Activated B cell treated with CpG ODN at 0.5 μM for 24 hours (primary cell): ENCODE results near the gene IGFALS. TPM values are rescaled to one million over a fixed set of nuclear protein-coding genes. Genes with fewer than 3 reads are reported as not detected.

Source experiments
- ATAC-seq: fragments of 200-7000 bp; cut with Tn5 transposase; one replicate; pipeline ENCODE4 v1.10.0; 2021; ENCODE audit warnings: low read depth, mild to moderate bottlenecking, moderate library complexity
- CTCF ChIA-PET: fragments of 350-600 bp; sonication (Branson Sonifier 250); formaldehyde crosslinking; loops from one replicate; lab custom pipeline; 2021; ENCODE audit warnings: antibody characterized with exemption; lab: Charles Lee
- POLR2A ChIA-PET: fragments of 350-600 bp; sonication (Branson Sonifier 250); formaldehyde crosslinking; loops from one replicate; lab custom pipeline; 2021; ENCODE audit warnings: antibody characterized with exemption; lab: Charles Lee
- DNase-seq: peaks from one replicate; pipeline ENCODE4 v3.0.0; 2022
- H3K27ac Mint-ChIP-seq: one replicate; pipeline ENCODE4 v1.8.0; 2020; ENCODE audit warnings: mixed read lengths
- H3K27me3 Mint-ChIP-seq: one replicate; pipeline ENCODE4 v1.8.0; 2021; ENCODE audit warnings: mixed read lengths
- H3K36me3 Mint-ChIP-seq: one replicate; pipeline ENCODE4 v1.8.0; 2021; ENCODE audit warnings: low read depth, mixed read lengths
- H3K4me1 Mint-ChIP-seq: one replicate; pipeline ENCODE4 v1.8.0; 2021; ENCODE audit warnings: mixed read lengths
- H3K4me3 Mint-ChIP-seq: one replicate; pipeline ENCODE4 v1.8.0; 2020; ENCODE audit warnings: mild to moderate bottlenecking, mixed read lengths
- H3K9me3 Mint-ChIP-seq: one replicate; pipeline ENCODE4 v1.8.0; 2020; ENCODE audit warnings: mixed read lengths
- CTCF ChIP-seq: fragments of 200-600 bp; IDR thresholded peaks from one replicate; pipeline ENCODE4 v1.8.0; 2022; ENCODE audit warnings: antibody characterized with exemption, mild to moderate bottlenecking
- intact Hi-C: fragments of 100-400 bp; cut with micrococcal nuclease; formaldehyde crosslinking; loops from one replicate; pipeline ENCODE4 v1.15.1; 2024
- total RNA-seq: library from RNA; stranded (reverse); gene quantifications from 2 replicates; pipeline ENCODE4 v1.2.3, GENCODE V29; 2022

The IGFALS gene
- total RNA-seq, 1 donor from 2014 or later = not detected

GRCh38 chr16:1758923-1759322 lies 34.6 kb downstream of the IGFALS start:
- Mint-ChIP-seq H3K4me3 (no peak overlapping the region), H3K9me3 (no peaks in the 10 kb centered on the region), H3K27ac (no peak overlapping the region), H3K27me3 (no peaks in the 10 kb centered on the region), H3K36me3 (peaks cover 61% of the 10 kb centered on the region), H3K4me1 (no peaks in the 10 kb centered on the region)
- no peak for ATAC-seq
- ChIA-PET CTCF (no interaction called here), POLR2A (interaction anchor here (0.6 kb wide), 2 partner anchors 42 to 500 kb away, joined by 4 read pairs; no protein-coding TSS in a partner anchor)
- no peak for TF ChIP-seq CTCF
- no peak for DNase-seq
- intact Hi-C loops = no loop called here

DNA sequence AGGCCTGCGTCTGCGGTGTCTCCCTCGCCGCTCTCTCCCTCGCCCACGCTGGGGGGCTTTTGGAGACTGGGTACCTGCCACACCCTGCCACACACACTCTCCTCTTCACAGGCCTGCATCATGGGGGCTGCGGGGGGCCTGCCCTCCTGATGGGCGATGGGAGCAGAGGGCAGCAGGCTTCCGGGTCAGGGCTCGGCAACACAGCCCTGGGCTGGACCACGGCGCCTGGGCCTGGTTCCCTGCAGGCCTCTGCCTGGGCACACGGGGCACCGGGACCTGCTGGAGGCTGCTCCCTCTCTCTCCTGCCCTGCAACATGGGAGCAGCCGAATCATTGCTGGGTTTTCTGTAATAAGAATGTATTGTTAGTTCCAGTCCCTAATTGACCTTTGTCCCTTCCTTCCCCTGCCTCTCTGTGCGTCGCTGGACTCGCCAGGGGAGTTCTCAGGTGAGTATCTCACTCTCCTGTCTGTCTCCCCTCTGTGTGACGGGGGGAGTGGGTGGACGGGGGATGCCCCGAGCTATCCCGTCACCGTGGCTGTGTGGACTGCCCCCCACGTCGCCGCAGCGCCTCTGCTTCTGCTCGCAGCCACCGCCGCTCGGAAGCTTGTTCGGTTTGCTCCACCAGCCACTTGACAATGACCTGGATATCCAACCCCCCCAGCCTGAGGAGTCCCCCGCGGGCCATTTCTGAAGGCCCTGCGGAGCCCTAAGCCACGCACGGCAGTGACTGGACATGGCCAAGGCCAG lies 35.6 kb downstream of the IGFALS start:
- intact Hi-C loops = no loop called here
- ChIA-PET CTCF (no interaction called here), POLR2A (interaction anchor here (1.0 kb wide), 1 partner anchor 25 kb away, joined by 3 read pairs; the partner anchor contains the start of genes NUBP2 and SPSB3)
- no peaks in the 10 kb centered on the region for H3K9me3 Mint-ChIP-seq
- H3K4me3 Mint-ChIP-seq = no peak overlapping the region
- no peak for TF ChIP-seq CTCF
- DNase-seq (no peak), ATAC-seq (no peak)
- H3K27ac Mint-ChIP-seq = no peak overlapping the region
- H3K4me1 Mint-ChIP-seq = no peaks in the 10 kb centered on the region
- H3K27me3 Mint-ChIP-seq = no peaks in the 10 kb centered on the region
- peaks cover 62% of the 10 kb centered on the region for H3K36me3 Mint-ChIP-seq

- CTCF ChIA-PET = no interaction called here
- POLR2A ChIA-PET = interaction anchor here (0.7 kb wide), 1 partner anchor 89 kb away, joined by 3 read pairs; no protein-coding TSS in a partner anchor
- Mint-ChIP-seq H3K36me3 (peaks cover 62% of the 10 kb centered on the region), H3K4me3 (no peak overlapping the region), H3K27me3 (no peaks in the 10 kb centered on the region), H3K9me3 (no peaks in the 10 kb centered on the region), H3K4me1 (no peaks in the 10 kb centered on the region), H3K27ac (no peak overlapping the region)
- intact Hi-C loops = no loop called here
- ATAC-seq (no peak), DNase-seq (no peak)
- TF ChIP-seq CTCF = no peak
Measured at GRCh38 chr16:1754204-1754603, 39.3 kb downstream of the IGFALS start.

DNA sequence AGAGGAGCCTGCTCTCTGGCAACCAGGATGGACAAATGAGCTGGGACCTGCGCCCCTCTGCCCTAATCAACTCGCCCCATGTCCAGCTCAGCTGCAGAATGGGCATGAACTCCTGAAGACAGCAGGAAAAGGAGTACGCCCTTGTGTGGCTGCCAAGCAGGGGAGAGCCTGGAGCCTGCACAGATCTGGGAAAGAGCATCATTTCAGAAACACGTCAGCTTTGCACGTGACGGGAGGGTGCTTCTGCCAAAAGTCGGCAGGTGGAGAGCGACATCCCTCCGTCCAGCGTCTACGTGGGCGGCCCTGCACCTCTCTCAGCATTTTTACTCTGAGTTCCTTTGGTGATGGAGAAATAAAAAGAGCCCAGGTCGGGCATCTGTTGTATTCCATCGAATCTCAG lies 40.7 kb downstream of the IGFALS start:
- ATAC-seq (no peak), DNase-seq (no peak)
- H3K27me3 Mint-ChIP-seq = no peaks in the 10 kb centered on the region
- H3K36me3 Mint-ChIP-seq = peaks cover 70% of the 10 kb centered on the region
- no peak overlapping the region for H3K27ac Mint-ChIP-seq
- ChIA-PET CTCF (no interaction called here), POLR2A (no interaction called here)
- intact Hi-C loops = no loop called here
- no peak for TF ChIP-seq CTCF
- H3K4me1 Mint-ChIP-seq = no peaks in the 10 kb centered on the region
- H3K9me3 Mint-ChIP-seq = no peaks in the 10 kb centered on the region
- H3K4me3 Mint-ChIP-seq = no peak overlapping the region

DNA sequence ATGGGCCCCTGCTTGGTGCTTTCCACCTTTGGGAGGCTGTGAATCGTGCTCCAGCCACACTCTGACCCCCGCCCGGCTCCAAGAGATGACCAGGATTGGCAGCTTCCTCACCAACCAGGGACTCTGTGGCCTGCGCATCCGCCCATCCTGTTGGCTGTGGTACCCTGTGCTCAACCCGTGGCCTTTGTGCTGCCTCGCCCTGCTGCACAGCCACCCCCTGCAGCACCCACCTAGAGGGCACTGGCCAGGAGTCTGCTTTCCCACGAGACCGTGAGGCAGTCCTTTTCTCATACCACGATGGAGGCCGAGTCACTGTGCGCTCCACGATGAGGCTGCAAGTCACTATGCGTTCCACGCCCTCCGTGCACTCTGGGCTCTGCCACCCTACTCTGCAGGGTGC lies 41.6 kb downstream of the IGFALS start:
- Mint-ChIP-seq H3K27me3 (no peaks in the 10 kb centered on the region), H3K36me3 (peaks cover 72% of the 10 kb centered on the region), H3K4me3 (no peak overlapping the region), H3K4me1 (no peaks in the 10 kb centered on the region), H3K9me3 (no peaks in the 10 kb centered on the region), H3K27ac (no peak overlapping the region)
- no peak for ATAC-seq
- DNase-seq = no peak
- intact Hi-C loops = no loop called here
- ChIA-PET CTCF (no interaction called here), POLR2A (interaction anchor here (0.6 kb wide), 1 partner anchor 48 kb away, joined by 3 read pairs; no protein-coding TSS in a partner anchor)
- no peak for TF ChIP-seq CTCF
